GM12864 (cell line): ENCODE data around the gene GRID1.

Source experiments
- DNase-seq: peaks from one replicate; pipeline ENCODE4 v3.0.0-alpha.2; 2011; ENCODE audit warnings: low read depth
- H3K4me3 ChIP-seq: 2 replicates; pipeline ENCODE4 v1.5.1; 2011; ENCODE audit warnings: mild to moderate bottlenecking, low read depth, low read length, control low read depth
- CTCF ChIP-seq: IDR thresholded peaks from 2 replicates; pipeline ENCODE4 v1.5.1; 2011; ENCODE audit warnings: low read depth, mild to moderate bottlenecking, moderate library complexity, low read length, control low read depth, inconsistent platforms; ENCODE audit errors: missing control alignments

GRID1 gene

GRCh38 chr10:85611093-85611740 is 755.4 kb downstream of the GRID1 start:
- H3K4me3 ChIP-seq = no peak overlapping the region
- TF ChIP-seq CTCF = no peak
- DNase-seq = no peak

DNA sequence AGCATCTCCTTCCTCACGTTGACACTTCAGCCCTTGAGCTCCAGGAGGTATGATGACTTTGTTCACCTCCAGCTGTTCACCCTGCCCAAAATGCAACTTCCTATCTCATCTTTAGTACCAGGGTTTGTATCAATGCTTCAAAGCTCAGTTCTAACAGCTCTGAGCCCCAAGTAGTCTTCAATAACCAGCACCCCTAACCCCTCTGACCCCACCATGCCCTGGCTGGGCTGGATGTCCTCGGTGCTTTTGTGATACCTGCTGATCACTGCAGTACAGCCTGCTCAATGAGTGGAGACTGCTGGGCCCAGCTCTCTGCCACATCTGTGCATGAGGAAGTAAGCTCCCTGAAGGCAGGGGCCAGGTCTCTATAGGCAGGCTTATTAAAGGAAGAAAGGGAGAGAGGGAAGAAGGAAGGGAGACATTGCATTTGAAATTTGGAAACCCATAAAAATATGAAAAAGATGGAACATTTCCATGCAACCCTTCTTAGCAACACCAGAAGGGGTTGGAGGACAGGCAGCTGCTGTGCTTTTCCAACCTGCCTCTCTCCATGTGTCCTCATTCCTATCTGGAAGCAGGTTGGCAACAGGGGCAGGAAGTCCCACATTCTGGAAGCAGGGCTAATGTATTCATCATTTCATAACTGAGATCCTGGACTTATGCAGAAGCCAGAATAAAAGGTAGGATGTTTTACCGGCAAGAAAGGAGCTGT is 756.1 kb downstream of the GRID1 start:
- H3K4me3 ChIP-seq = no peak overlapping the region
- no peak for DNase-seq
- no peak for TF ChIP-seq CTCF

- no peak for TF ChIP-seq CTCF
- DNase-seq = no peak
- no peak overlapping the region for H3K4me3 ChIP-seq
These were observed 757.1 kb downstream of the GRID1 start for GRCh38 chr10:85609509-85609908.

DNA sequence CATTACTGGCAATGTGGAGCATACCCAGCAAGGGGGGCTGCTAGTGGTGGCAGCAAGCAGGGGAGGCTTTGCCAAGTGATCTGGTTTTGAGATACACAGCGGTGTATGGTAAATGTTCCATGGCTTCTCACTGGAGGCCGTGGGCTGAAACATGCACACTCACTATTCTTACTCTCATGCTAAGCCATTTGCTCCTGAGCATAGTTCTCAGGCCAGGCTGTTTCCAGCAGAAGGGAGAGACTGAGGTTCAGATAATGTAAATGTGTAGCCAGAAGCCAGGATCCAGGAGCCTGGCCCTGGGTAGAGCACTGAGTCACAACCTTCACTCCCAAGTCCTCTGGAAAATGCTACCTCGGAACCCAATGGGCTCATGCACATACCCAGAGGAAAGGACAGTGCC is 757.9 kb downstream of the GRID1 start:
- DNase-seq = no peak
- TF ChIP-seq CTCF = no peak

GRCh38 chr10:85607043-85607695 is 759.4 kb downstream of the GRID1 start:
- DNase-seq = no peak
- no peak for TF ChIP-seq CTCF
- no peak overlapping the region for H3K4me3 ChIP-seq

More for the DNA sequence above, 757.9 kb downstream of the GRID1 start:
- H3K4me3 ChIP-seq = no peak overlapping the region

DNA sequence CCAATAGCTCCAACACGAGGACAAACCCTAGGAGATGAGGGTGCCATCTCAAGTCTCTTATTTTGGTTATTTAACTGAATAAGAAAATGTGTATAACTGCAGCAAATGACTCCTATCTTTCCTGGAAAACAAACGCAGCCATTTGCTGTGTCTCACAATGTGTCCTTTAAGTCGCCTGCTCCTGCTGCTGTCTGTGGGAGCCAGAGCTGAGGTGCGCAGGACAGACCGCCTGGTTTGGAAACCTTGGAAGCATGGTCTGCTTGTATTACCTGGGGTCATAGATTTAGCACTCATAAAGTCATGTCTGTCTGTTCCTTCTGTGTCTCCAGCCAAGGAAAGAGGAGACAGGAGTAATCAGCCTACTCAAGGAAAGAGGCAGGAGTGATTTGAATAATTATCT is 760.2 kb downstream of the GRID1 start:
- H3K4me3 ChIP-seq = no peak overlapping the region
- no peak for TF ChIP-seq CTCF
- no peak for DNase-seq
